GM12878 (cell line): Measurements from ENCODE around the gene KCNJ10.

Source experiments
- CEBPB ChIP-seq, 2 experiments: fragments of 150-350 bp in 1 of 2; IDR thresholded peaks; 2 replicates each; pipeline ENCODE4 v1.6.1; 2012 to 2014; ENCODE audit warnings: low read depth in 2 of 2, low read length in 2 of 2, borderline replicate concordance in 1 of 2, inconsistent platforms in 1 of 2
- EZH2 ChIP-seq: IDR thresholded peaks from 2 replicates; pipeline ENCODE4 v1.6.1; 2012; ENCODE audit warnings: low read depth, mild to moderate bottlenecking, control low read depth, inconsistent platforms, low read length, borderline replicate concordance; ENCODE audit not compliant: control insufficient read depth
- GABPA ChIP-seq: IDR thresholded peaks from 2 replicates; pipeline ENCODE4 v1.6.1; 2014; ENCODE audit warnings: antibody characterized with exemption, low read depth, mild to moderate bottlenecking, inconsistent platforms
- PAX8 ChIP-seq: fragments of 450-650 bp; IDR thresholded peaks from 2 replicates; pipeline ENCODE4 v1.6.1; 2017; ENCODE audit warnings: mild to moderate bottlenecking, moderate library complexity
- POLR2A ChIP-seq: IDR thresholded peaks from 2 replicates; pipeline ENCODE4 v1.6.1; 2011; ENCODE audit warnings: low read depth, mild to moderate bottlenecking, low read length
- TF ChIP-seq, protein P1 (sequence below), 3 experiments: IDR thresholded peaks in 2 of 3; conservative IDR thresholded peaks in 1 of 3; 2 replicates each; pipeline ENCODE4 v1.5.1; 2011; ENCODE audit warnings: low read depth in 3 of 3, low read length in 3 of 3, mild to moderate bottlenecking in 3 of 3, control low read depth in 2 of 3, moderate library complexity in 2 of 3, inconsistent platforms in 1 of 3, mixed read lengths in 1 of 3; ENCODE audit not compliant: control insufficient read depth in 2 of 3, insufficient read depth in 1 of 3; ENCODE audit errors: extremely low read depth in 1 of 3
- TF ChIP-seq, protein P2 (sequence below): IDR thresholded peaks from 2 replicates; pipeline ENCODE4 v1.6.1; 2012; ENCODE audit warnings: mild to moderate bottlenecking, low read depth, low read length

- TF ChIP-seq, protein P1, sequence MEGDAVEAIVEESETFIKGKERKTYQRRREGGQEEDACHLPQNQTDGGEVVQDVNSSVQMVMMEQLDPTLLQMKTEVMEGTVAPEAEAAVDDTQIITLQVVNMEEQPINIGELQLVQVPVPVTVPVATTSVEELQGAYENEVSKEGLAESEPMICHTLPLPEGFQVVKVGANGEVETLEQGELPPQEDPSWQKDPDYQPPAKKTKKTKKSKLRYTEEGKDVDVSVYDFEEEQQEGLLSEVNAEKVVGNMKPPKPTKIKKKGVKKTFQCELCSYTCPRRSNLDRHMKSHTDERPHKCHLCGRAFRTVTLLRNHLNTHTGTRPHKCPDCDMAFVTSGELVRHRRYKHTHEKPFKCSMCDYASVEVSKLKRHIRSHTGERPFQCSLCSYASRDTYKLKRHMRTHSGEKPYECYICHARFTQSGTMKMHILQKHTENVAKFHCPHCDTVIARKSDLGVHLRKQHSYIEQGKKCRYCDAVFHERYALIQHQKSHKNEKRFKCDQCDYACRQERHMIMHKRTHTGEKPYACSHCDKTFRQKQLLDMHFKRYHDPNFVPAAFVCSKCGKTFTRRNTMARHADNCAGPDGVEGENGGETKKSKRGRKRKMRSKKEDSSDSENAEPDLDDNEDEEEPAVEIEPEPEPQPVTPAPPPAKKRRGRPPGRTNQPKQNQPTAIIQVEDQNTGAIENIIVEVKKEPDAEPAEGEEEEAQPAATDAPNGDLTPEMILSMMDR (IDR thresholded peaks at IDR 0.05 in 2 of 3, conservative IDR thresholded peaks at IDR 0.05 in 1 of 3; ENCODE audit: control insufficient read depth in 2 of 3, extremely low read depth in 1 of 3, insufficient read depth in 1 of 3, low read depth in 3 of 3, low read length in 3 of 3): no peak
- TF ChIP-seq POLR2A: no peak
- TF ChIP-seq, protein P2, sequence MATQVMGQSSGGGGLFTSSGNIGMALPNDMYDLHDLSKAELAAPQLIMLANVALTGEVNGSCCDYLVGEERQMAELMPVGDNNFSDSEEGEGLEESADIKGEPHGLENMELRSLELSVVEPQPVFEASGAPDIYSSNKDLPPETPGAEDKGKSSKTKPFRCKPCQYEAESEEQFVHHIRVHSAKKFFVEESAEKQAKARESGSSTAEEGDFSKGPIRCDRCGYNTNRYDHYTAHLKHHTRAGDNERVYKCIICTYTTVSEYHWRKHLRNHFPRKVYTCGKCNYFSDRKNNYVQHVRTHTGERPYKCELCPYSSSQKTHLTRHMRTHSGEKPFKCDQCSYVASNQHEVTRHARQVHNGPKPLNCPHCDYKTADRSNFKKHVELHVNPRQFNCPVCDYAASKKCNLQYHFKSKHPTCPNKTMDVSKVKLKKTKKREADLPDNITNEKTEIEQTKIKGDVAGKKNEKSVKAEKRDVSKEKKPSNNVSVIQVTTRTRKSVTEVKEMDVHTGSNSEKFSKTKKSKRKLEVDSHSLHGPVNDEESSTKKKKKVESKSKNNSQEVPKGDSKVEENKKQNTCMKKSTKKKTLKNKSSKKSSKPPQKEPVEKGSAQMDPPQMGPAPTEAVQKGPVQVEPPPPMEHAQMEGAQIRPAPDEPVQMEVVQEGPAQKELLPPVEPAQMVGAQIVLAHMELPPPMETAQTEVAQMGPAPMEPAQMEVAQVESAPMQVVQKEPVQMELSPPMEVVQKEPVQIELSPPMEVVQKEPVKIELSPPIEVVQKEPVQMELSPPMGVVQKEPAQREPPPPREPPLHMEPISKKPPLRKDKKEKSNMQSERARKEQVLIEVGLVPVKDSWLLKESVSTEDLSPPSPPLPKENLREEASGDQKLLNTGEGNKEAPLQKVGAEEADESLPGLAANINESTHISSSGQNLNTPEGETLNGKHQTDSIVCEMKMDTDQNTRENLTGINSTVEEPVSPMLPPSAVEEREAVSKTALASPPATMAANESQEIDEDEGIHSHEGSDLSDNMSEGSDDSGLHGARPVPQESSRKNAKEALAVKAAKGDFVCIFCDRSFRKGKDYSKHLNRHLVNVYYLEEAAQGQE: no peak
- no peak for TF ChIP-seq GABPA
- no peak for TF ChIP-seq CEBPB (IDR thresholded peaks at IDR 0.05; ENCODE audit: borderline replicate concordance in 1 of 2, low read depth in 2 of 2, low read length in 2 of 2)
- TF ChIP-seq PAX8: no peak
- TF ChIP-seq EZH2: no peak
Observed at GRCh38 chr1:160103658-160104408, 33.9 kb upstream of the KCNJ10 start.
